HEK293 (cell line): ENCODE measurements around the gene ITGA7.

ENCODE experiments used
- HOXC10 ChIP-seq: sonication (generic); formaldehyde crosslinking; IDR thresholded peaks from 2 replicates; pipeline ENCODE4 v1.8.1; 2023; ENCODE audit warnings: mild to moderate bottlenecking, missing genetic modification reagents
- WT1 ChIP-seq: fragments of 450-650 bp; formaldehyde crosslinking; IDR thresholded peaks from 2 replicates; pipeline ENCODE4 v1.5.1; 2016; ENCODE audit warnings: missing biosample characterization, missing genetic modification characterization
- YY2 ChIP-seq: fragments of 450-650 bp; formaldehyde crosslinking; IDR thresholded peaks from 2 replicates; pipeline ENCODE4 v1.5.1; 2016; ENCODE audit warnings: missing biosample characterization, missing genetic modification characterization
- ZFHX2 ChIP-seq: fragments of 450-650 bp; formaldehyde crosslinking; conservative IDR thresholded peaks from 2 replicates; pipeline ENCODE4 v1.5.1; 2016; ENCODE audit warnings: missing biosample characterization, missing genetic modification characterization
- ZIC2 ChIP-seq: fragments of 450-650 bp; formaldehyde crosslinking; IDR thresholded peaks from 2 replicates; pipeline ENCODE4 v1.5.1; 2016; ENCODE audit warnings: missing biosample characterization, missing genetic modification characterization
- ZNF146 ChIP-seq: fragments of 450-650 bp; formaldehyde crosslinking; IDR thresholded peaks from 2 replicates; pipeline ENCODE4 v1.5.1; 2016; ENCODE audit warnings: missing biosample characterization, missing genetic modification characterization
- ZNF214 ChIP-seq: fragments of 450-650 bp; formaldehyde crosslinking; IDR thresholded peaks from 2 replicates; pipeline ENCODE4 v1.5.1; 2017; ENCODE audit warnings: missing biosample characterization, mild to moderate bottlenecking, missing genetic modification characterization, borderline replicate concordance
- ZNF239 ChIP-seq: fragments of 450-650 bp; formaldehyde crosslinking; IDR thresholded peaks from 2 replicates; pipeline ENCODE4 v1.5.1; 2016; ENCODE audit warnings: missing biosample characterization, missing genetic modification characterization
- ZNF274 ChIP-seq, 2 experiments: fragments of 200-500 bp in 1 of 2; fragments of 450-650 bp in 1 of 2; sonication (Bioruptor generic) in 1 of 2; formaldehyde crosslinking in 1 of 2; IDR thresholded peaks; 2 replicates each; pipeline versions ENCODE4 v1.5.1 to v1.6.1; 2014 to 2016; ENCODE audit warnings: borderline replicate concordance in 1 of 2, inconsistent platforms in 1 of 2, low read length in 1 of 2, missing biosample characterization in 1 of 2, missing genetic modification characterization in 1 of 2
- ZNF391 ChIP-seq: fragments of 450-650 bp; formaldehyde crosslinking; IDR thresholded peaks from 2 replicates; pipeline ENCODE4 v1.5.1; 2016; ENCODE audit warnings: low read depth, missing biosample characterization, missing genetic modification characterization, borderline replicate concordance
- ZNF394 ChIP-seq: fragments of 450-650 bp; formaldehyde crosslinking; IDR thresholded peaks from 2 replicates; pipeline ENCODE4 v1.5.1; 2016; ENCODE audit warnings: missing biosample characterization, missing genetic modification characterization, mild to moderate bottlenecking, moderate library complexity, borderline replicate concordance
- ZNF600 ChIP-seq: fragments of 450-650 bp; formaldehyde crosslinking; IDR thresholded peaks from 2 replicates; pipeline ENCODE4 v1.5.1; 2016; ENCODE audit warnings: missing biosample characterization, missing genetic modification characterization
- ZNF624 ChIP-seq: fragments of 450-650 bp; formaldehyde crosslinking; IDR thresholded peaks from 2 replicates; pipeline ENCODE4 v1.5.1; 2017; ENCODE audit warnings: missing biosample characterization, missing genetic modification characterization
- ZNF654 ChIP-seq: fragments of 450-650 bp; formaldehyde crosslinking; IDR thresholded peaks from 2 replicates; pipeline ENCODE4 v1.5.1; 2016; ENCODE audit warnings: low read depth, missing biosample characterization, missing genetic modification characterization
- ZNF660 ChIP-seq: fragments of 450-650 bp; IDR thresholded peaks from 2 replicates; pipeline ENCODE4 v1.5.1; 2018; ENCODE audit warnings: missing biosample characterization, mild to moderate bottlenecking, missing genetic modification characterization
- TF ChIP-seq, protein P1 (sequence below): fragments of 450-650 bp; formaldehyde crosslinking; IDR thresholded peaks from 2 replicates; pipeline ENCODE4 v1.5.1; 2017; ENCODE audit warnings: missing biosample characterization, missing genetic modification characterization
- TF ChIP-seq, protein P2 (sequence below): fragments of 450-650 bp; formaldehyde crosslinking; IDR thresholded peaks from 2 replicates; pipeline ENCODE4 v1.5.1; 2016; ENCODE audit warnings: missing biosample characterization, missing genetic modification characterization
- TF ChIP-seq, protein P3 (sequence below): fragments of 450-650 bp; formaldehyde crosslinking; conservative IDR thresholded peaks from 2 replicates; pipeline ENCODE4 v1.5.1; 2016; ENCODE audit warnings: low read depth, missing biosample characterization, missing genetic modification characterization
- TF ChIP-seq, protein P4 (sequence below): IDR thresholded peaks from 2 replicates; pipeline ENCODE4 v1.6.1; 2011; ENCODE audit warnings: mild to moderate bottlenecking, low read depth, low read length, borderline replicate concordance
- TF ChIP-seq, protein P5 (sequence below): fragments of 450-650 bp; formaldehyde crosslinking; IDR thresholded peaks from 2 replicates; pipeline ENCODE4 v1.5.1; 2017; ENCODE audit warnings: missing biosample characterization, missing genetic modification characterization
- TF ChIP-seq, protein P6 (sequence below): fragments of 450-650 bp; formaldehyde crosslinking; IDR thresholded peaks from 2 replicates; pipeline ENCODE4 v1.5.1; 2016; ENCODE audit warnings: missing biosample characterization, missing genetic modification characterization, low read depth
- TF ChIP-seq, protein P7 (sequence below): fragments of 450-650 bp; formaldehyde crosslinking; IDR thresholded peaks from 2 replicates; pipeline ENCODE4 v1.5.1; 2016; ENCODE audit warnings: missing biosample characterization, missing genetic modification characterization

The ITGA7 gene

DNA sequence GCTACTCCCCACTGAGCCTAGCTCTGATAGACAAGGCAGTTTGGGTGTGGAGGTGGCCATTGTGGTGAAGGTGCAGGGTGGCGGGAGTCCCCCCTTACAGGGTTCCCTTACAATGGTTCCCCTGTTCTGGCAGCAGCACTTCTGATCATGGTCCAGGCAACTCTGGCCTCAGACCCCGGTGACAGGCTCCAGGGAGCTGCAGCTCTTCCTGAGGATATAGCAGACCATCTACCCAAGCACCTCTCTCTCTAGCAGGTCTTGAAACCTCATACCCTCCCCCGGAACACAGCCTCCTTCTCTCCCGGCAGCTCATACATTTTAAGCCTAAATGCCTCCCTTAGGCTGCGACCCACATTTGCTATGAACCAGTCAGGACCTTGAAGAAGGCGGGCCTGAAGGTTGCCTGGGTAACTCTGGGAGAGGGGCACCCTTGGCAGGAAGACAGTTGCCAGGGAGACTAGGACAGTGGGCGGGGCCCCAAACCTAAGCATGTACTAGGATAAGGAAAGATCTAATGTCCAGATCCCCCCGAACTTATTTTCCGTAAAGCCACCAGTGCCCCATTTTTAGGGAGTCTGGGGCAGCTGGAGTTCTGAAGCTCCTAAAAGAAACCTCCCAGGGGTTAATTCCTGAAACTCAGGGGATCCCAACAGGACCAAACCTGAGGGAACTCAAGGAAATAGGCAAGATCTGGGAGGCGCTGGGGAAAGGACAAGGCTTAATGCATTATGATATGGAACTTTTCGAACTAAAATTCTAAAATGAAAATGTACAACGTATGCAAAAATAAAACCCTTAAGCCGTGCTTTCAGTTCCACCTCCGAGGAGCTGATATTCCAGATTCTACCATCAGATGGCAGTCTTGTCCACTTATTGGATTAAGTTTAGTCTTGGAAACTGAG, 30.7 kb upstream of the ITGA7 start (continued):
- TF ChIP-seq, protein P1, sequence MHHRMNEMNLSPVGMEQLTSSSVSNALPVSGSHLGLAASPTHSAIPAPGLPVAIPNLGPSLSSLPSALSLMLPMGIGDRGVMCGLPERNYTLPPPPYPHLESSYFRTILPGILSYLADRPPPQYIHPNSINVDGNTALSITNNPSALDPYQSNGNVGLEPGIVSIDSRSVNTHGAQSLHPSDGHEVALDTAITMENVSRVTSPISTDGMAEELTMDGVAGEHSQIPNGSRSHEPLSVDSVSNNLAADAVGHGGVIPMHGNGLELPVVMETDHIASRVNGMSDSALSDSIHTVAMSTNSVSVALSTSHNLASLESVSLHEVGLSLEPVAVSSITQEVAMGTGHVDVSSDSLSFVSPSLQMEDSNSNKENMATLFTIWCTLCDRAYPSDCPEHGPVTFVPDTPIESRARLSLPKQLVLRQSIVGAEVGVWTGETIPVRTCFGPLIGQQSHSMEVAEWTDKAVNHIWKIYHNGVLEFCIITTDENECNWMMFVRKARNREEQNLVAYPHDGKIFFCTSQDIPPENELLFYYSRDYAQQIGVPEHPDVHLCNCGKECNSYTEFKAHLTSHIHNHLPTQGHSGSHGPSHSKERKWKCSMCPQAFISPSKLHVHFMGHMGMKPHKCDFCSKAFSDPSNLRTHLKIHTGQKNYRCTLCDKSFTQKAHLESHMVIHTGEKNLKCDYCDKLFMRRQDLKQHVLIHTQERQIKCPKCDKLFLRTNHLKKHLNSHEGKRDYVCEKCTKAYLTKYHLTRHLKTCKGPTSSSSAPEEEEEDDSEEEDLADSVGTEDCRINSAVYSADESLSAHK (tag by site-specific recombination), result peak; percentile 54; the same call in 1 of the 2 replicates
- TF ChIP-seq, protein P2, sequence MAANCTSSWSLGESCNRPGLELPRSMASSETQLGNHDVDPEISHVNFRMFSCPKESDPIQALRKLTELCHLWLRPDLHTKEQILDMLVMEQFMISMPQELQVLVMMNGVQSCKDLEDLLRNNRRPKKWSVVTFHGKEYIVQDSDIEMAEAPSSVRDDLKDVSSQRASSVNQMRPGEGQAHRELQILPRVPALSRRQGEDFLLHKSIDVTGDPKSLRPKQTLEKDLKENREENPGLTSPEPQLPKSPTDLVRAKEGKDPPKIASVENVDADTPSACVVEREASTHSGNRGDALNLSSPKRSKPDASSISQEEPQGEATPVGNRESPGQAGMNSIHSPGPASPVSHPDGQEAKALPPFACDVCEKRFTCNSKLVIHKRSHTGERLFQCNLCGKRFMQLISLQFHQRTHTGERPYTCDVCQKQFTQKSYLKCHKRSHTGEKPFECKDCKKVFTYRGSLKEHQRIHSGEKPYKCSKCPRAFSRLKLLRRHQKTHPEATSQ (tag by site-specific recombination), result no peak
- TF ChIP-seq ZNF660 (tag by site-specific recombination) (0 out of 2 replicates have a peak, but pooled peaks have one; percentile 71), ZNF146 (tag by site-specific recombination) (no peak), ZNF391 (no peak; the same call in 1 of the 2 replicates), ZNF274 (IDR thresholded peaks at IDR 0.05; ENCODE audit: low read length) (no peak), ZNF274 (tag by site-specific recombination; IDR thresholded peaks at IDR 0.05; ENCODE audit: borderline replicate concordance) (no peak), YY2 (peak; percentile 47; the same call in 1 of the 2 replicates), ZNF214 (no peak), HOXC10 (CRISPR knock-in tag) (no peak), ZNF394 (tag by site-specific recombination) (0 out of 2 replicates have a peak, but pooled peaks have one; percentile 8), ZNF654 (tag by site-specific recombination) (peak; percentile 99), ZNF600 (tag by site-specific recombination) (peak; percentile 97), ZNF624 (tag by site-specific recombination) (no peak), ZIC2 (tag by site-specific recombination) (no peak), WT1 (tag by site-specific recombination) (peak; percentile 64; the same call in 1 of the 2 replicates), ZFHX2 (tag by site-specific recombination) (0 out of 2 replicates have a peak, but pooled peaks have one; percentile 31), ZNF239 (tag by site-specific recombination) (no peak)
- TF ChIP-seq, protein P3, sequence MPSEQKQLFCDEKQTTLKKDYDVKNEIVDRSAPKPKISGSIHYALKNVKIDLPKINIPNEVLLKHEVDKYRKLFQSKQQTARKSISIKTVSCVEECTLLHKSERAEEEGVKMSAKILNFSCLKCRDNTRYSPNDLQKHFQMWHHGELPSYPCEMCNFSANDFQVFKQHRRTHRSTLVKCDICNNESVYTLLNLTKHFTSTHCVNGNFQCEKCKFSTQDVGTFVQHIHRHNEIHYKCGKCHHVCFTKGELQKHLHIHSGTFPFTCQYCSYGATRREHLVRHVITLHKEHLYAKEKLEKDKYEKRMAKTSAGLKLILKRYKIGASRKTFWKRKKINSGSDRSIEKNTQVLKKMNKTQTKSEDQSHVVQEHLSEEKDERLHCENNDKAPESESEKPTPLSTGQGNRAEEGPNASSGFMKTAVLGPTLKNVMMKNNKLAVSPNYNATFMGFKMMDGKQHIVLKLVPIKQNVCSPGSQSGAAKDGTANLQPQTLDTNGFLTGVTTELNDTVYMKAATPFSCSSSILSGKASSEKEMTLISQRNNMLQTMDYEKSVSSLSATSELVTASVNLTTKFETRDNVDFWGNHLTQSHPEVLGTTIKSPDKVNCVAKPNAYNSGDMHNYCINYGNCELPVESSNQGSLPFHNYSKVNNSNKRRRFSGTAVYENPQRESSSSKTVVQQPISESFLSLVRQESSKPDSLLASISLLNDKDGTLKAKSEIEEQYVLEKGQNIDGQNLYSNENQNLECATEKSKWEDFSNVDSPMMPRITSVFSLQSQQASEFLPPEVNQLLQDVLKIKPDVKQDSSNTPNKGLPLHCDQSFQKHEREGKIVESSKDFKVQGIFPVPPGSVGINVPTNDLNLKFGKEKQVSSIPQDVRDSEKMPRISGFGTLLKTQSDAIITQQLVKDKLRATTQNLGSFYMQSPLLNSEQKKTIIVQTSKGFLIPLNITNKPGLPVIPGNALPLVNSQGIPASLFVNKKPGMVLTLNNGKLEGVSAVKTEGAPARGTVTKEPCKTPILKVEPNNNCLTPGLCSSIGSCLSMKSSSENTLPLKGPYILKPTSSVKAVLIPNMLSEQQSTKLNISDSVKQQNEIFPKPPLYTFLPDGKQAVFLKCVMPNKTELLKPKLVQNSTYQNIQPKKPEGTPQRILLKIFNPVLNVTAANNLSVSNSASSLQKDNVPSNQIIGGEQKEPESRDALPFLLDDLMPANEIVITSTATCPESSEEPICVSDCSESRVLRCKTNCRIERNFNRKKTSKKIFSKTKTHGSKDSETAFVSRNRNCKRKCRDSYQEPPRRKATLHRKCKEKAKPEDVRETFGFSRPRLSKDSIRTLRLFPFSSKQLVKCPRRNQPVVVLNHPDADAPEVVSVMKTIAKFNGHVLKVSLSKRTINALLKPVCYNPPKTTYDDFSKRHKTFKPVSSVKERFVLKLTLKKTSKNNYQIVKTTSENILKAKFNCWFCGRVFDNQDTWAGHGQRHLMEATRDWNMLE (tag by site-specific recombination), result no peak
- TF ChIP-seq, protein P4, sequence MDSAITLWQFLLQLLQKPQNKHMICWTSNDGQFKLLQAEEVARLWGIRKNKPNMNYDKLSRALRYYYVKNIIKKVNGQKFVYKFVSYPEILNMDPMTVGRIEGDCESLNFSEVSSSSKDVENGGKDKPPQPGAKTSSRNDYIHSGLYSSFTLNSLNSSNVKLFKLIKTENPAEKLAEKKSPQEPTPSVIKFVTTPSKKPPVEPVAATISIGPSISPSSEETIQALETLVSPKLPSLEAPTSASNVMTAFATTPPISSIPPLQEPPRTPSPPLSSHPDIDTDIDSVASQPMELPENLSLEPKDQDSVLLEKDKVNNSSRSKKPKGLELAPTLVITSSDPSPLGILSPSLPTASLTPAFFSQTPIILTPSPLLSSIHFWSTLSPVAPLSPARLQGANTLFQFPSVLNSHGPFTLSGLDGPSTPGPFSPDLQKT, result no peak
- TF ChIP-seq, protein P5, sequence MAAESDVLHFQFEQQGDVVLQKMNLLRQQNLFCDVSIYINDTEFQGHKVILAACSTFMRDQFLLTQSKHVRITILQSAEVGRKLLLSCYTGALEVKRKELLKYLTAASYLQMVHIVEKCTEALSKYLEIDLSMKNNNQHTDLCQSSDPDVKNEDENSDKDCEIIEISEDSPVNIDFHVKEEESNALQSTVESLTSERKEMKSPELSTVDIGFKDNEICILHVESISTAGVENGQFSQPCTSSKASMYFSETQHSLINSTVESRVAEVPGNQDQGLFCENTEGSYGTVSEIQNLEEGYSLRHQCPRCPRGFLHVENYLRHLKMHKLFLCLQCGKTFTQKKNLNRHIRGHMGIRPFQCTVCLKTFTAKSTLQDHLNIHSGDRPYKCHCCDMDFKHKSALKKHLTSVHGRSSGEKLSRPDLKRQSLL (tag by site-specific recombination), result no peak
- TF ChIP-seq, protein P6, sequence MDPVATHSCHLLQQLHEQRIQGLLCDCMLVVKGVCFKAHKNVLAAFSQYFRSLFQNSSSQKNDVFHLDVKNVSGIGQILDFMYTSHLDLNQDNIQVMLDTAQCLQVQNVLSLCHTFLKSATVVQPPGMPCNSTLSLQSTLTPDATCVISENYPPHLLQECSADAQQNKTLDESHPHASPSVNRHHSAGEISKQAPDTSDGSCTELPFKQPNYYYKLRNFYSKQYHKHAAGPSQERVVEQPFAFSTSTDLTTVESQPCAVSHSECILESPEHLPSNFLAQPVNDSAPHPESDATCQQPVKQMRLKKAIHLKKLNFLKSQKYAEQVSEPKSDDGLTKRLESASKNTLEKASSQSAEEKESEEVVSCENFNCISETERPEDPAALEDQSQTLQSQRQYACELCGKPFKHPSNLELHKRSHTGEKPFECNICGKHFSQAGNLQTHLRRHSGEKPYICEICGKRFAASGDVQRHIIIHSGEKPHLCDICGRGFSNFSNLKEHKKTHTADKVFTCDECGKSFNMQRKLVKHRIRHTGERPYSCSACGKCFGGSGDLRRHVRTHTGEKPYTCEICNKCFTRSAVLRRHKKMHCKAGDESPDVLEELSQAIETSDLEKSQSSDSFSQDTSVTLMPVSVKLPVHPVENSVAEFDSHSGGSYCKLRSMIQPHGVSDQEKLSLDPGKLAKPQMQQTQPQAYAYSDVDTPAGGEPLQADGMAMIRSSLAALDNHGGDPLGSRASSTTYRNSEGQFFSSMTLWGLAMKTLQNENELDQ (tag by site-specific recombination), result no peak
- TF ChIP-seq, protein P7, sequence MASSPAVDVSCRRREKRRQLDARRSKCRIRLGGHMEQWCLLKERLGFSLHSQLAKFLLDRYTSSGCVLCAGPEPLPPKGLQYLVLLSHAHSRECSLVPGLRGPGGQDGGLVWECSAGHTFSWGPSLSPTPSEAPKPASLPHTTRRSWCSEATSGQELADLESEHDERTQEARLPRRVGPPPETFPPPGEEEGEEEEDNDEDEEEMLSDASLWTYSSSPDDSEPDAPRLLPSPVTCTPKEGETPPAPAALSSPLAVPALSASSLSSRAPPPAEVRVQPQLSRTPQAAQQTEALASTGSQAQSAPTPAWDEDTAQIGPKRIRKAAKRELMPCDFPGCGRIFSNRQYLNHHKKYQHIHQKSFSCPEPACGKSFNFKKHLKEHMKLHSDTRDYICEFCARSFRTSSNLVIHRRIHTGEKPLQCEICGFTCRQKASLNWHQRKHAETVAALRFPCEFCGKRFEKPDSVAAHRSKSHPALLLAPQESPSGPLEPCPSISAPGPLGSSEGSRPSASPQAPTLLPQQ (tag by site-specific recombination), result no peak
